HG03432 (cell line): ENCODE measurements around the gene NDUFA13.

Source experiments
- ATAC-seq: cut with Tn5 transposase; IDR thresholded peaks from one replicate; pipeline ENCODE4 v1.9.1; 2021; ENCODE audit warnings: mild to moderate bottlenecking, moderate library complexity; ENCODE audit not compliant: unreplicated experiment

Gene NDUFA13

GRCh38 chr19:19566306-19566705 lies 50.3 kb downstream of the NDUFA13 start:
- no peak for ATAC-seq

DNA sequence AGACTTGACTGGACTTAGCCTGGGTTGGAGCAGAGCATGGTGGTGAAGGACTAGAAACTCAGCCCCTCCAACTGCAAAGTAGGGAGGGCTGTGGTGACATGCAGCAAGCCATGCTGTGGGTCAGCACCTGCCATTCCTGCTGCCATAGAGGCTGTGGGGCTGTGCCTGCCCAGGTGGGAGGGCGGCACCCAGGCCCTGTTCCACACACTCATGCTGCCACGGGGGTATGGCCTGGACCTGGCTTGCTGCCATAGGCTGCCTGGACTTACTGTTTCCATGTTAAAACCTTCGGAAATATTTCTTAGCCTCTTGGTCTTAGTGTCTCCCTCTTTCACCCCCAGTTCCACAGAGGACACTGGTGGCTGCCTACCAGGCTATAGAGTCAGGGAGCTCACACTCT lies 51.4 kb downstream of the NDUFA13 start:
- ATAC-seq, result no peak

DNA sequence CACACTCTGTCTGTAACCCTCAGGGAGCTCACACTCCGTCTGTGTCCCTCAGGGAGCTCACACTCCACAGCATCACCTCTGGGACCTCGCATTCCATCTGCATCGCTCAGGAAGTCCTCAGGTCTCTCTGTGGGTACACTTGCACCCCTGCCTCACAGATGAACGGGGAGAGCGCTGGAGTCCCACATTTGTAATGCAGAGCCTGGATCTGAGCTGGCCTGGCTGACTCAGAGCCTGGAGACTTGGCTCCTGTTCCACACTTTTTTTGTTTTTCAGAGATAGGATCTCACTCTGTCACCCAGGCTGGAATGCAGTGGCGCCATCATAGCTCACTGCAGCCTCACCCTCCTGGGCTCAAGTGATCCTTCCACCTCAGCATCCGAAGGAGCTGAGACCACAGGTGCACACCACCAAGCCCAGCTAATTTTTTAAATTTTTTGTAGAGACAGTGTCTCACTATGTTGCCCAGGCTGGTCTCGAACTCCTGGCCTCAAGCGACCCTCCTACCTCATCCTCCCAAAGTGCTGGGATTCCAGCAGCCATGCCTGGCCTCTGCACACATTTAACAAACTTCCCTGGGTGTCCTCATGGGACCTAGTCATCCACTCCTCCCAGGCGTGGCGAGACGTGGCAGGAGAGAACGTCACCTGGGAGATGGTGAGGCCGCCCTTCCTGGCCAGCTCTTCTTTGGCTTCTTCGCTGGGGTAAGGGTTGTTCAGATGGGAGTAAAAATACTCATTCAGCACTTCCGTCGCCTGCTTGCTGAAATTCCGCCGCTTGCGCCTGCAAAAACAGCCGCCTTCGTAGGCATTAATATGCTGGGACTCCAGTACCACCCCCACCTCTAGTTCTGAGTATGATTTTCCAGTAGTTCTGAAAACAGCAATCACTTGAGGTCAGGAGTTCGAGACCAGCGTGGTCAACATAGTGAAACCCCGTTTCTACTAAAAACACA lies 53.1 kb downstream of the NDUFA13 start:
- no peak for ATAC-seq

GRCh38 chr19:19570571-19570970 lies 54.5 kb downstream of the NDUFA13 start:
- ATAC-seq, result no peak

- no peak for ATAC-seq
Measured at GRCh38 chr19:19571071-19571786, 55.2 kb downstream of the NDUFA13 start.

GRCh38 chr19:19575411-19575810 lies 59.4 kb downstream of the NDUFA13 start:
- no peak for ATAC-seq
